ENCODE results near the gene TMEM31. TPM values are rescaled to one million over a fixed set of nuclear protein-coding genes. Genes with fewer than 3 reads are reported as not detected.
"Not testable (repeated sequence)": the region's sequence is repeated elsewhere in the genome, so short reads cannot be mapped to it uniquely, and the experiment has no call there.

The TMEM31 gene
- total RNA-seq, 2 donors from 2014 or later: 7.6 TPM; not detected in 1

DNA sequence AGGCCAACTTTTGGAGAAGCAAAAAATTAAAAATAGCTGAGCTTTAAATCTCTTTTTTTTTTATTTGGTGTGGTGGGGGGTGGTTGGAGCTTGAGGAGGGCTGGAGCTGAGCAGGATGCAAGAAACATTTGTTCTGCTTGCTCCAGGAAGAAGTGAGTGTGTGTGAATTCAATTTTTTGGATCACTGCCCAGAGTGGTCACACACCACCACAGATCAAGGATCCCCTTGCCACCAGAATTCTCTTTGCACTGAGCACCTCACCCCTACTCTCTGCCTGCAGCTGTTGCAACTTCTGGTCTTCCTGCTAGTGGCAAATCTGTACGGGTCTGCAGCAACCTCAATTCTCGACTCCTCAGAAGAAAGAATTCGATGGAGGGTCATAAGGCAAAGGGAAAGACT is 46.0 kb downstream of the TMEM31 start:
- Histone ChIP-seq H3K4me3 (no peak overlapping the region), H3K27ac (no peak overlapping the region), H3K4me1 (replicated peaks) (no peaks in the 10 kb centered on the region), H3K9me3 (no peaks in the 10 kb centered on the region), H3K36me3 (no peaks in the 10 kb centered on the region), H3K27me3 (replicated peaks; ENCODE audit: insufficient read depth) (no peaks in the 10 kb centered on the region)
- intact Hi-C loops (cut with DNase I): no loop called here
- TF ChIP-seq CTCF (IDR thresholded peaks at IDR 0.05) (no peak), POLR2AphosphoS5 (IDR thresholded peaks at IDR 0.05) (no peak), POLR2A (IDR thresholded peaks at IDR 0.05) (no peak)
- 75% methylated on average over 3 of the region's 3 CpGs for WGBS
- no peak for DNase-seq (ENCODE audit: low spot score)

DNA sequence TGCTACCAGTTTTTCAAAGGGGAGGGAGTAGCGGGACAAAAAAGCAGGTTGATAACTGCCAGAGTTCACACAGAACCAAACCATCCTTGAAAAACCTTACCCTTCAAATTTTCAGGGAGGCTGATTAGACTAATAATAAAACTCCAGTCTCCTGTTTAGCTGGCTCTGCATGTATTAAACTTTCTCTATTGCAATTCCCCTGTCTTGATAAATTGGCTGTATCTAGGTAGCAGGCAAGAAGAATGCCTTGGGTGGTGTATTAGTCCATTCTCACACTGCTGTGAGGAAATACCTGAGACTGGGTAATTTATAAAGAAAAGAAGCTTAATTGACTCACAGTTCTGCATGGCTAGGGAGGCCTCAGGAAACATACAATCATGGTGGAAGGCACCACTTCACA is 47.8 kb downstream of the TMEM31 start:
- H3K4me1 ChIP-seq (replicated peaks): no peaks in the 10 kb centered on the region

GRCh38 chrX:103763541-103763940 is 52.8 kb downstream of the TMEM31 start:
- H3K4me3 ChIP-seq; H3K9me3 ChIP-seq; DNase-seq (ENCODE audit: low spot score); H3K4me1 ChIP-seq (replicated peaks); intact Hi-C loops (cut with DNase I); H3K36me3 ChIP-seq; H3K27ac ChIP-seq; H3K27me3 ChIP-seq (replicated peaks; ENCODE audit: insufficient read depth): not testable (repeated sequence)
- 74% methylated on average over 5 of the region's 5 CpGs for WGBS

More for the DNA sequence above, 47.8 kb downstream of the TMEM31 start:
- WGBS: 100% methylated on average over 1 of the region's 1 CpG
- no peaks in the 10 kb centered on the region for H3K27me3 ChIP-seq (replicated peaks; ENCODE audit: insufficient read depth)
- no peak overlapping the region for H3K4me3 ChIP-seq
- H3K36me3 ChIP-seq: no peaks in the 10 kb centered on the region
- TF ChIP-seq POLR2A (IDR thresholded peaks at IDR 0.05) (no peak), CTCF (IDR thresholded peaks at IDR 0.05) (no peak), POLR2AphosphoS5 (IDR thresholded peaks at IDR 0.05) (no peak)
- no peak overlapping the region for H3K27ac ChIP-seq
- no peak for DNase-seq (ENCODE audit: low spot score)
- intact Hi-C loops (cut with DNase I): no loop called here
- H3K9me3 ChIP-seq: no peaks in the 10 kb centered on the region

Other genes with a start within 250 kb of the TMEM31 start
- 10 to 100 TPM in 1 of 2 donors, 1 to 10 TPM in 1; 1.5 to 24.7 TPM for gene RAB40A, start 191.4 kb upstream of the TMEM31 start, total RNA-seq
- gene TCEAL4, start 125.4 kb upstream of the TMEM31 start, total RNA-seq: 100 to 1,000 TPM; 127 to 182 TPM
- gene TCEAL3, start 102.9 kb upstream of the TMEM31 start, total RNA-seq: 10 to 100 TPM; 75.5 to 92.0 TPM
- gene TCEAL1, start 81.9 kb upstream of the TMEM31 start, total RNA-seq: 10 to 100 TPM; 78.1 to 94.0 TPM
- 100 to 1,000 TPM; 287 to 313 TPM for gene MORF4L2, start 24.2 kb upstream of the TMEM31 start, total RNA-seq
- 10 to 100 TPM in 1 of 2 donors, 1 to 10 TPM in 1; 2.9 to 77.5 TPM for gene PLP1, start 65.9 kb downstream of the TMEM31 start, total RNA-seq
- 1 to 10 TPM; 2.8 to 4.5 TPM for gene RAB9B, start 121.3 kb downstream of the TMEM31 start, total RNA-seq

All from prostate gland (tissue), 2 donors.